Liver (tissue), 9 donors: ENCODE data around the gene PFDN2. TPM values are rescaled to one million over a fixed set of nuclear protein-coding genes. Genes with fewer than 3 reads are reported as not detected.

Experiments
- DNase-seq: peaks from one replicate; pipeline ENCODE4 v3.0.0-alpha.2; 2017; ENCODE audit warnings: low spot score
- H3K27ac ChIP-seq, 2 donors: one replicate each; pipeline ENCODE4 v1.7.0; 2013; ENCODE audit warnings: inconsistent platforms in 2 of 2, low read length in 2 of 2, control low read depth in 1 of 2, low read depth in 1 of 2, mild to moderate bottlenecking in 1 of 2
- H3K27me3 ChIP-seq, 4 donors: one replicate each; pipeline versions ENCODE4 v1.6.1 to v1.7.0; 2013; ENCODE audit warnings: low read length in 3 of 4, inconsistent platforms in 1 of 4, mild to moderate bottlenecking in 1 of 4, moderate library complexity in 1 of 4; ENCODE audit not compliant: control insufficient read depth in 4 of 4, insufficient read depth in 4 of 4
- H3K36me3 ChIP-seq, 4 donors: one replicate each; pipeline versions ENCODE4 v1.6.1 to v1.7.0; 2013; ENCODE audit warnings: low read length in 3 of 4, mild to moderate bottlenecking in 3 of 4, low read depth in 1 of 4, moderate library complexity in 1 of 4; ENCODE audit not compliant: control insufficient read depth in 4 of 4, insufficient read depth in 3 of 4
- H3K4me1 ChIP-seq, 4 donors: one replicate each; pipeline versions ENCODE4 v1.6.1 to v1.7.0; 2013; ENCODE audit warnings: low read length in 3 of 4, mild to moderate bottlenecking in 3 of 4, moderate library complexity in 1 of 4; ENCODE audit not compliant: control insufficient read depth in 4 of 4, insufficient read depth in 4 of 4
- H3K4me3 ChIP-seq, 3 donors: one replicate each; pipeline versions ENCODE4 v1.6.1 to v1.7.0; 2013; ENCODE audit warnings: low read length in 3 of 3, control low read depth in 1 of 3, low read depth in 1 of 3, mild to moderate bottlenecking in 1 of 3
- H3K9ac ChIP-seq, 2 donors: one replicate each; pipeline ENCODE4 v1.7.0; 2013; ENCODE audit warnings: low read length in 2 of 2, mild to moderate bottlenecking in 2 of 2, moderate library complexity in 2 of 2, control low read depth in 1 of 2, low read depth in 1 of 2
- H3K9me3 ChIP-seq, 4 donors: one replicate each; pipeline versions ENCODE4 v1.6.1 to v1.7.0; 2013; ENCODE audit warnings: low read length in 3 of 4; ENCODE audit not compliant: control insufficient read depth in 4 of 4
- GABPA ChIP-seq, 2 donors: IDR thresholded peaks in 1 of 2; conservative IDR thresholded peaks in 1 of 2; 2 replicates each; pipeline ENCODE4 v1.6.1; 2016; ENCODE audit warnings: antibody characterized with exemption in 2 of 2, mild to moderate bottlenecking in 1 of 2, moderate library complexity in 1 of 2
- HNF4A ChIP-seq, 2 donors: conservative IDR thresholded peaks; 2 replicates each; pipeline ENCODE4 v1.6.1; 2016; ENCODE audit warnings: antibody characterized with exemption in 2 of 2, mild to moderate bottlenecking in 2 of 2
- JUND ChIP-seq, 2 donors: IDR thresholded peaks; 2 replicates each; pipeline ENCODE4 v1.6.1; 2016; ENCODE audit warnings: antibody characterized with exemption in 2 of 2
- NR2F2 ChIP-seq: IDR thresholded peaks from 2 replicates; pipeline ENCODE4 v1.6.1; 2016; ENCODE audit warnings: antibody characterized with exemption
- RAD21 ChIP-seq, 2 donors: IDR thresholded peaks; 2 replicates each; pipeline ENCODE4 v1.6.1; 2016; ENCODE audit warnings: antibody characterized with exemption in 2 of 2, mild to moderate bottlenecking in 2 of 2
- RXRA ChIP-seq, 2 donors: IDR thresholded peaks; 2 replicates each; pipeline ENCODE4 v1.6.1; 2017 to 2018; ENCODE audit warnings: antibody characterized with exemption in 2 of 2, mild to moderate bottlenecking in 1 of 2
- SP1 ChIP-seq: IDR thresholded peaks from 2 replicates; pipeline ENCODE4 v1.6.1; 2018; ENCODE audit warnings: antibody characterized with exemption, mild to moderate bottlenecking
- WGBS: extraction: QIAGEN DNeasy Blood & Tissue Kit; methylation state at CpG from one replicate; pipeline ENCODE4 v1.1.7; 2013; 5-methylcytosine and 5-hydroxymethylcytosine counted together
- polyA plus RNA-seq, 2 donors: library from polyadenylated mRNA; stranded (reverse) in 1 of 2; unstranded in 1 of 2; fragments of 200-250 nt in 1 of 2; fragments of >200 nt in 1 of 2; fragmentation: Nextera tagmentation in 1 of 2; extraction: Ambion mirVana in 1 of 2; gene quantifications; one replicate each; pipeline versions ENCODE4 v1.2.1 to v1.2.3, GENCODE V29; 2013 to 2015
- total RNA-seq, 2 donors: library from RNA; depleted of rRNA; stranded (reverse); fragments of >200 nt; gene quantifications; one replicate each; pipeline ENCODE4 v1.2.3, GENCODE V29; 2014
- TF ChIP-seq, protein P1 (sequence below): IDR thresholded peaks from 2 replicates; pipeline ENCODE4 v1.6.1; 2016; ENCODE audit warnings: antibody characterized with exemption, mild to moderate bottlenecking
- TF ChIP-seq, protein P2 (sequence below): fragments of 150-350 bp; IDR thresholded peaks from 2 replicates; pipeline ENCODE4 v1.5.1; 2017; ENCODE audit warnings: improper control_type of control experiment, low read depth, low read length; ENCODE audit not compliant: missing input control
- donor health status: healthy.
- donor health status: healthy.
- donor health status: healthy.
- donor health status: healthy.
- donor health status: healthy.

The PFDN2 gene
- total and polyA plus RNA-seq, 4 donors, result 12.4 to 61.9 (median 34.0) TPM

DNA sequence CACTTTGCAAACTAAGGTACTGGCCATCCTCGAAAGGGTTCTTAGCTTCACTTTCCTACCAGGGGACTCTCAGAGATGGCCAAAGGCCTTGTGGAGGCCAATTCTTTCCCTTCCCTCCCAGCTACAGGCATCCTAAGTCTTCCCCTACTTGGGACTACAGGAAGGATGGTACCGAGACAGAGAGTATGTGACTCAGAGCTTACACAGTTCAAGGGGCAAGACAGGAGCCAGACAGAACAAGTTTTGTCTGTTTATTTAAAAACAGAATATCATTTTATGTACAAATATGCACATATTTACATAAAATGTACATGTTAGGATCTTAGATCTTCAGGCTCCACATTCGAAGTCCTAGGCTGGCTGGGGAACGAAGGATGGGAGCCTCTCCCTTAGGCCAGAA is 47.1 kb downstream of the PFDN2 start:
- H3K36me3 ChIP-seq, result no peaks in the 10 kb centered on the region
- H3K9me3 ChIP-seq, result no peaks in the 10 kb centered on the region
- TF ChIP-seq RXRA (IDR thresholded peaks at IDR 0.05), result no peak
- TF ChIP-seq, protein P1, sequence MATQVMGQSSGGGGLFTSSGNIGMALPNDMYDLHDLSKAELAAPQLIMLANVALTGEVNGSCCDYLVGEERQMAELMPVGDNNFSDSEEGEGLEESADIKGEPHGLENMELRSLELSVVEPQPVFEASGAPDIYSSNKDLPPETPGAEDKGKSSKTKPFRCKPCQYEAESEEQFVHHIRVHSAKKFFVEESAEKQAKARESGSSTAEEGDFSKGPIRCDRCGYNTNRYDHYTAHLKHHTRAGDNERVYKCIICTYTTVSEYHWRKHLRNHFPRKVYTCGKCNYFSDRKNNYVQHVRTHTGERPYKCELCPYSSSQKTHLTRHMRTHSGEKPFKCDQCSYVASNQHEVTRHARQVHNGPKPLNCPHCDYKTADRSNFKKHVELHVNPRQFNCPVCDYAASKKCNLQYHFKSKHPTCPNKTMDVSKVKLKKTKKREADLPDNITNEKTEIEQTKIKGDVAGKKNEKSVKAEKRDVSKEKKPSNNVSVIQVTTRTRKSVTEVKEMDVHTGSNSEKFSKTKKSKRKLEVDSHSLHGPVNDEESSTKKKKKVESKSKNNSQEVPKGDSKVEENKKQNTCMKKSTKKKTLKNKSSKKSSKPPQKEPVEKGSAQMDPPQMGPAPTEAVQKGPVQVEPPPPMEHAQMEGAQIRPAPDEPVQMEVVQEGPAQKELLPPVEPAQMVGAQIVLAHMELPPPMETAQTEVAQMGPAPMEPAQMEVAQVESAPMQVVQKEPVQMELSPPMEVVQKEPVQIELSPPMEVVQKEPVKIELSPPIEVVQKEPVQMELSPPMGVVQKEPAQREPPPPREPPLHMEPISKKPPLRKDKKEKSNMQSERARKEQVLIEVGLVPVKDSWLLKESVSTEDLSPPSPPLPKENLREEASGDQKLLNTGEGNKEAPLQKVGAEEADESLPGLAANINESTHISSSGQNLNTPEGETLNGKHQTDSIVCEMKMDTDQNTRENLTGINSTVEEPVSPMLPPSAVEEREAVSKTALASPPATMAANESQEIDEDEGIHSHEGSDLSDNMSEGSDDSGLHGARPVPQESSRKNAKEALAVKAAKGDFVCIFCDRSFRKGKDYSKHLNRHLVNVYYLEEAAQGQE, result no peak
- H3K27me3 ChIP-seq, result no peaks in the 10 kb centered on the region
- H3K4me3 ChIP-seq, result no peak overlapping the region
- WGBS, result 97% methylated on average over 4 of the region's 4 CpGs
- no peak for DNase-seq
- no peak overlapping the region for H3K9ac ChIP-seq
- H3K27ac ChIP-seq, result no peak overlapping the region
- H3K4me1 ChIP-seq, result no peaks in the 10 kb centered on the region

DNA sequence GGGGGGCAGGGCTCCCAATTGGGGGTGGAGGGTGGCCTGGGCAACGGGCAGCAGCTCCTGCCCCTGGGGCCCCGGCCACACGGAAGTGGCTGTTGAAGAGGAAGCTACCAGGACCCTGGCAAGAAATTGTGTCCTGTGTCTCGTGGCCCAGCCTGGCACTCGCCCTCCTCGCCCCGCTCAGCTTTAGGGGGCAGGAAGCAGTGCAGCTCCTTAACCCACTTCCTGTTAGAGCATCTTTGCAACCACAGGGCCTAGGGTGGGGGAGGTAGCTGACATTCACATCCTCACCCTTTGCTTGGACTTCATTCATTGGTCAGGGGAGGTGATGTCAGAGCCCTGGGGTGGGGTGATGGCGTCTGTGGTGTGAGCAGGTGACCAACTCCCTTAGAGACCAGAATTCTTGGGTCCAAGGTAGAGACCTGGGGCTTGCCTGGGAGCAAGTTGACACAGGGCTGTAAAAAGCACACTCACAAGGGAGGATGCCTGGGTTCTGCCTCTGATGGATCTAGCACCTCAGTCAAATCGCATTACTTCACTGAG is 48.0 kb downstream of the PFDN2 start, which contains the start of gene ARHGAP30:
Gene ARHGAP30, minus strand, starts transcription at position 161 of the 540 bp plus-strand sequence. CDS start 267 bp downstream, outside the sequence.
- 73% methylated on average over 9 of the region's 9 CpGs for WGBS

DNA sequence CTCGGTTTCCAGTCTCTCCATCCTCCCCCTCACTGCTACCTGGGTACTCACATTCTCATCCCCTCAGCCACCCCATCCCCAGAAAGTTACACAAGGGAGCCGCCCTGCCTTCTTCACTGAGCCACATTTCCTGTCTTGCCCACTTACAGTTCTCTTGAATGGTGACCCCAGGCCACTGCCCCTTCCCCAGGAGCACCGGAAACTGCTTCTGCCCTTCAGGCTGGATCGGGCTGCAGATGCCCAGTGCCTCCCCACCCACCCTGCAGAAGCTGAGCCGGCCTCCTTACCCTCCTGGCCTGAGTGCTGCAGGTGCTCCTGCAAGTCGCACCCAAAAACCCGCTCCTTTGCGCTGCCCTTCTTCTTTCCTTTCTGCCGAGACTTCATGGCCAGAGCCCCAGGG is 48.6 kb downstream of the PFDN2 start:
- H3K9me3 ChIP-seq, result no peaks in the 10 kb centered on the region
- no peaks in the 10 kb centered on the region for H3K36me3 ChIP-seq
- H3K27me3 ChIP-seq, result no peaks in the 10 kb centered on the region
- no peak for DNase-seq
- no peaks in the 10 kb centered on the region for H3K4me1 ChIP-seq
- peak overlapping the region; percentile 85 to 87 for H3K27ac ChIP-seq
- peak overlapping the region in 2 of 3 donors; percentile 30 to 48 for H3K4me3 ChIP-seq
- TF ChIP-seq, protein P2, sequence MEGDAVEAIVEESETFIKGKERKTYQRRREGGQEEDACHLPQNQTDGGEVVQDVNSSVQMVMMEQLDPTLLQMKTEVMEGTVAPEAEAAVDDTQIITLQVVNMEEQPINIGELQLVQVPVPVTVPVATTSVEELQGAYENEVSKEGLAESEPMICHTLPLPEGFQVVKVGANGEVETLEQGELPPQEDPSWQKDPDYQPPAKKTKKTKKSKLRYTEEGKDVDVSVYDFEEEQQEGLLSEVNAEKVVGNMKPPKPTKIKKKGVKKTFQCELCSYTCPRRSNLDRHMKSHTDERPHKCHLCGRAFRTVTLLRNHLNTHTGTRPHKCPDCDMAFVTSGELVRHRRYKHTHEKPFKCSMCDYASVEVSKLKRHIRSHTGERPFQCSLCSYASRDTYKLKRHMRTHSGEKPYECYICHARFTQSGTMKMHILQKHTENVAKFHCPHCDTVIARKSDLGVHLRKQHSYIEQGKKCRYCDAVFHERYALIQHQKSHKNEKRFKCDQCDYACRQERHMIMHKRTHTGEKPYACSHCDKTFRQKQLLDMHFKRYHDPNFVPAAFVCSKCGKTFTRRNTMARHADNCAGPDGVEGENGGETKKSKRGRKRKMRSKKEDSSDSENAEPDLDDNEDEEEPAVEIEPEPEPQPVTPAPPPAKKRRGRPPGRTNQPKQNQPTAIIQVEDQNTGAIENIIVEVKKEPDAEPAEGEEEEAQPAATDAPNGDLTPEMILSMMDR, result no peak
- 79% methylated on average over 9 of the region's 9 CpGs for WGBS
- H3K9ac ChIP-seq, result peak overlapping the region in 1 of 2 donors; percentile 66

More for the DNA sequence above, 48.0 kb downstream of the PFDN2 start, which contains the start of gene ARHGAP30:
- no peak for DNase-seq
- Histone ChIP-seq H3K27ac (peak within 1 kb of the TSS; percentile 85 to 87), H3K27me3 (no peaks in the 10 kb centered on the region), H3K4me1 (no peaks in the 10 kb centered on the region), H3K9me3 (no peaks in the 10 kb centered on the region), H3K9ac (peak within 1 kb of the TSS in 1 of 2 donors; percentile 66), H3K36me3 (no peaks in the 10 kb centered on the region), H3K4me3 (peak within 1 kb of the TSS in 2 of 3 donors; percentile 30 to 48)
- TF ChIP-seq SP1 (peak; percentile 32), GABPA (IDR thresholded peaks at IDR 0.05 in 1 of 2, conservative IDR thresholded peaks at IDR 0.05 in 1 of 2) (peak; percentile 66 to 77), RXRA (IDR thresholded peaks at IDR 0.05) (no peak), JUND (IDR thresholded peaks at IDR 0.05) (no peak), HNF4A (conservative IDR thresholded peaks at IDR 0.05) (no peak), RAD21 (IDR thresholded peaks at IDR 0.05) (no peak), NR2F2 (no peak)
